ENCODE results near the gene BMPR1B.

The BMPR1B gene

GRCh38 chr4:94926936-94927335, 169.2 kb downstream of the BMPR1B start:
- no peak for TF ChIP-seq CTCF (IDR thresholded peaks at IDR 0.05; ENCODE audit: low read depth, low read length, poor library complexity, severe bottlenecking)
- no peak for TF ChIP-seq EZH2phosphoT487 (IDR thresholded peaks at IDR 0.05; ENCODE audit: borderline replicate concordance, low read length)
- no peaks in the 10 kb centered on the region for H3F3A ChIP-seq (ENCODE audit: control insufficient read depth, insufficient read depth)
- no peaks in the 10 kb centered on the region for H3K36me3 ChIP-seq (ENCODE audit: control insufficient read depth, low read length)
- no peaks in the 10 kb centered on the region for H3K79me2 ChIP-seq (ENCODE audit: control insufficient read depth, low read length)
- H3K9me2 ChIP-seq (replicated peaks; ENCODE audit: control insufficient read depth, low read length), result no peaks in the 10 kb centered on the region
- no peaks in the 10 kb centered on the region for H3K27me3 ChIP-seq (ENCODE audit: control insufficient read depth, low read length)
- H4K20me1 ChIP-seq (ENCODE audit: control insufficient read depth, insufficient read depth, low read depth, low read length), result no peaks in the 10 kb centered on the region
- H3K4me3 ChIP-seq (ENCODE audit: low read length), result no peak overlapping the region
- H3K4me2 ChIP-seq (ENCODE audit: low read length), result no peak overlapping the region
- no peak overlapping the region for H3K27ac ChIP-seq (ENCODE audit: low read depth, low read length)
- no peaks in the 10 kb centered on the region for H3K4me1 ChIP-seq (ENCODE audit: control insufficient read depth, low read length)
- no peaks in the 10 kb centered on the region for H3K9me3 ChIP-seq (ENCODE audit: control insufficient read depth, insufficient read depth, low read length)

GRCh38 chr4:94927696-94928095, 169.9 kb downstream of the BMPR1B start:
- Histone ChIP-seq H3K36me3 (ENCODE audit: control insufficient read depth, low read length) (no peaks in the 10 kb centered on the region), H3K4me1 (ENCODE audit: control insufficient read depth, low read length) (no peaks in the 10 kb centered on the region), H3K4me2 (ENCODE audit: low read length) (no peak overlapping the region), H3K9me2 (replicated peaks; ENCODE audit: control insufficient read depth, low read length) (no peaks in the 10 kb centered on the region), H3K79me2 (ENCODE audit: control insufficient read depth, low read length) (no peaks in the 10 kb centered on the region), H3K9me3 (ENCODE audit: control insufficient read depth, insufficient read depth, low read length) (no peaks in the 10 kb centered on the region), H3F3A (ENCODE audit: control insufficient read depth, insufficient read depth) (no peaks in the 10 kb centered on the region), H3K27ac (ENCODE audit: low read depth, low read length) (no peak overlapping the region), H4K20me1 (ENCODE audit: control insufficient read depth, insufficient read depth, low read depth, low read length) (no peaks in the 10 kb centered on the region), H3K27me3 (ENCODE audit: control insufficient read depth, low read length) (no peaks in the 10 kb centered on the region), H3K4me3 (ENCODE audit: low read length) (no peak overlapping the region)
- TF ChIP-seq CTCF (IDR thresholded peaks at IDR 0.05; ENCODE audit: low read depth, low read length, poor library complexity, severe bottlenecking), result no peak
- TF ChIP-seq EZH2phosphoT487 (IDR thresholded peaks at IDR 0.05; ENCODE audit: borderline replicate concordance, low read length), result no peak

GRCh38 chr4:94929696-94930095, 171.9 kb downstream of the BMPR1B start:
- TF ChIP-seq CTCF (IDR thresholded peaks at IDR 0.05; ENCODE audit: low read depth, low read length, poor library complexity, severe bottlenecking) (no peak), EZH2phosphoT487 (IDR thresholded peaks at IDR 0.05; ENCODE audit: borderline replicate concordance, low read length) (no peak)
- Histone ChIP-seq H4K20me1 (ENCODE audit: control insufficient read depth, insufficient read depth, low read depth, low read length) (no peaks in the 10 kb centered on the region), H3K27ac (ENCODE audit: low read depth, low read length) (no peak overlapping the region), H3F3A (ENCODE audit: control insufficient read depth, insufficient read depth) (no peaks in the 10 kb centered on the region), H3K4me2 (ENCODE audit: low read length) (no peak overlapping the region), H3K36me3 (ENCODE audit: control insufficient read depth, low read length) (no peaks in the 10 kb centered on the region), H3K9me2 (replicated peaks; ENCODE audit: control insufficient read depth, low read length) (no peaks in the 10 kb centered on the region), H3K9me3 (ENCODE audit: control insufficient read depth, insufficient read depth, low read length) (no peaks in the 10 kb centered on the region), H3K4me3 (ENCODE audit: low read length) (no peak overlapping the region), H3K4me1 (ENCODE audit: control insufficient read depth, low read length) (no peaks in the 10 kb centered on the region), H3K27me3 (ENCODE audit: control insufficient read depth, low read length) (no peaks in the 10 kb centered on the region), H3K79me2 (ENCODE audit: control insufficient read depth, low read length) (no peaks in the 10 kb centered on the region)

- Histone ChIP-seq H3F3A (ENCODE audit: control insufficient read depth, insufficient read depth) (no peaks in the 10 kb centered on the region), H3K4me3 (ENCODE audit: low read length) (no peak overlapping the region), H3K27ac (ENCODE audit: low read depth, low read length) (no peak overlapping the region), H3K9me2 (replicated peaks; ENCODE audit: control insufficient read depth, low read length) (no peaks in the 10 kb centered on the region), H3K4me2 (ENCODE audit: low read length) (no peak overlapping the region), H3K27me3 (ENCODE audit: control insufficient read depth, low read length) (no peaks in the 10 kb centered on the region), H3K79me2 (ENCODE audit: control insufficient read depth, low read length) (no peaks in the 10 kb centered on the region), H3K9me3 (ENCODE audit: control insufficient read depth, insufficient read depth, low read length) (no peaks in the 10 kb centered on the region), H3K4me1 (ENCODE audit: control insufficient read depth, low read length) (no peaks in the 10 kb centered on the region), H3K36me3 (ENCODE audit: control insufficient read depth, low read length) (no peaks in the 10 kb centered on the region), H4K20me1 (ENCODE audit: control insufficient read depth, insufficient read depth, low read depth, low read length) (no peaks in the 10 kb centered on the region)
- TF ChIP-seq CTCF (IDR thresholded peaks at IDR 0.05; ENCODE audit: low read depth, low read length, poor library complexity, severe bottlenecking) (no peak), EZH2phosphoT487 (IDR thresholded peaks at IDR 0.05; ENCODE audit: borderline replicate concordance, low read length) (no peak)
Measured at GRCh38 chr4:94931626-94932025, 173.9 kb downstream of the BMPR1B start.

Measured in DOHH2 (cell line).